Subcutaneous abdominal adipose tissue (tissue), 5 donors: ENCODE data around the gene SH3BGR.

Experiments
- H3K27ac ChIP-seq: one replicate; pipeline ENCODE4 v1.7.0; 2013; ENCODE audit warnings: low read depth, mild to moderate bottlenecking, inconsistent platforms, low read length, moderate library complexity
- H3K27me3 ChIP-seq, 5 donors: one replicate each; pipeline ENCODE4 v1.7.0; 2013; ENCODE audit warnings: low read length in 5 of 5, inconsistent platforms in 1 of 5; ENCODE audit not compliant: control insufficient read depth in 5 of 5, insufficient read depth in 4 of 5
- H3K36me3 ChIP-seq, 5 donors: one replicate each; pipeline ENCODE4 v1.7.0; 2013; ENCODE audit warnings: low read length in 5 of 5; ENCODE audit not compliant: control insufficient read depth in 5 of 5, insufficient read depth in 5 of 5
- H3K4me1 ChIP-seq, 5 donors: one replicate each; pipeline ENCODE4 v1.7.0; 2013; ENCODE audit warnings: low read length in 5 of 5, mild to moderate bottlenecking in 3 of 5, moderate library complexity in 1 of 5; ENCODE audit not compliant: control insufficient read depth in 5 of 5, insufficient read depth in 5 of 5
- H3K4me3 ChIP-seq, 5 donors: one replicate each; pipeline ENCODE4 v1.7.0; 2013; ENCODE audit warnings: low read length in 5 of 5, low read depth in 1 of 5
- H3K9ac ChIP-seq, 5 donors: one replicate each; pipeline ENCODE4 v1.7.0; 2013; ENCODE audit warnings: low read length in 5 of 5, mild to moderate bottlenecking in 4 of 5, moderate library complexity in 3 of 5
- H3K9me3 ChIP-seq, 5 donors: one replicate each; pipeline ENCODE4 v1.7.0; 2013; ENCODE audit warnings: low read length in 5 of 5; ENCODE audit not compliant: control insufficient read depth in 5 of 5
- donor health status: healthy.
- donor health status: healthy.
- donor health status: healthy.
- donor health status: healthy.
- donor health status: healthy.

The SH3BGR gene

DNA sequence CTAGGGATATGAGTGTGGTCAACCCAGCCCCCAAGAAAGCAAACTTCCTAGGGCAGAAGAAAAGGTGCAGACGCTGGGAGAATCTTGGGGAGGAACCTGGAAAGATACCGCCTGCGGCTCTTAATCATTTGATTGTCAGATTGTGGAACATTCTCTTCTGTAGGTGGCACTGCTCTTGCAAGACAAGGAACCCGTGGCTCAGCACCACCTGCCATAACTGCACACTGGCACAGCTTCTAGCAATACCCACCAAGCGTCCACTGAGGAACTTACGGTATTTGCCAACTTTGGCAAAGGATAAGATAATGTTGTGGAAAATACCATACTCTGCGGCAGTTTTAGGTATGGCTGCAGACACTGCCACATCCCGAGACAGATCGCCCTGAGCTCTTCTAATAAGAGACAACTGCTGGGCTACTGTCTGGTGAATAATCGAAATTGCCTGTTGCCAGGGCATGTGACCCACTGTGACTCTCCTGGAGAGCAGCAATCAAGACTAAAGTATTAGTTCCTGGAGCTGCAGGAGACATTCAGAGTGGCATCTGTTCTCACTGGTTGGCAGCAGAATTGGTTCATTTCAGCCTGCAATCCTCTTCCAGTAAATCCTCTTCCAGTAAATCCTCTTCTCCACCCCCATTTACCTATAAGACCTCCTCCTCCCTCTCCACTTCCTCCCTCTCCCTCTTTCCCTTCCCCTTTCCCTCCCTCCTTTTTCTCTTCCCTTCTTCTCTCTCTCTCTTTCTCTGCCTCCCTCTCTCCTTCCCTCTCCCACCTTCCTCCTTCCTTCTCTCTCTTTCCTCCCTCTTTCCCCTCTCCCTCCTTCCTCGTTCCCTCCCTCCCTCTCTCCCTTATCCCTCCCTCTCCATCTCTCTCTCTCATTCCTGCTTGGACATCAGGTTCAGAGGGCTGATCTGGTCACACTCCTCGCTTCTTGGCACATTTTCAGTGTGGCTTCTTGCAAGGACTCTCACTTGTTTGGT lies 111.3 kb downstream of the SH3BGR start:
- Histone ChIP-seq H3K27me3 (peaks cover 0 to 3% (median 0%) of the 10 kb centered on the region in 5 donors), H3K4me1 (no peaks in the 10 kb centered on the region), H3K27ac (no peak overlapping the region), H3K9ac (no peak overlapping the region), H3K4me3 (no peak overlapping the region), H3K36me3 (no peaks in the 10 kb centered on the region), H3K9me3 (no peaks in the 10 kb centered on the region)

DNA sequence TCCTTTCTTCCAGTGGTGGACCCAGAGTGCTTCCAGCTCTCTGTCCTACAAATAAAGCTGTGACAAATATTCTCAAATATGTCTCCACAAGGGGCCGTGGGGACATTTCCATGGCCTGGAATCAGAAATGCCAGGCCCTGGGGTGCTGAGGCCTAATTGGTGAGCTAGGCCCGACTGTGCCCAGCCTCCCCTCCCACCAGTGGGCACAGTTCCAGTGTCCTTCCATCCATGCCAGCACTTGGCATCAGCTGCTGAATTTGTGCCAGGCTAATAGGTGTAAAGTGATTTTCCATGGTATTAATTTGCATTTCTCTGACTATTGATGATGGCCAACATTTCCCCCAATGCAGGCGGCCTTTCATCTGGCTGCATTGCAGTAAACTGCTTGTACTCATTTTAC lies 112.4 kb downstream of the SH3BGR start:
- H3K27me3 ChIP-seq = peaks cover 0 to 3% (median under 1%) of the 10 kb centered on the region in 5 donors
- no peaks in the 10 kb centered on the region for H3K36me3 ChIP-seq
- H3K9me3 ChIP-seq = no peaks in the 10 kb centered on the region
- no peak overlapping the region for H3K4me3 ChIP-seq
- no peak overlapping the region for H3K9ac ChIP-seq
- no peak overlapping the region for H3K27ac ChIP-seq
- H3K4me1 ChIP-seq = no peaks in the 10 kb centered on the region
